Right lobe of liver (tissue), 4 donors: ENCODE data around the gene CEPT1.

Source experiments
- POLR2A ChIP-seq: fragments of 450-650 bp; IDR thresholded peaks from one replicate; pipeline ENCODE4 v1.6.1; 2017; ENCODE audit warnings: antibody characterized with exemption, mild to moderate bottlenecking
- TF ChIP-seq, protein P1 (sequence below), 4 donors: fragments of 200-600 bp in 3 of 4; fragments of 450-650 bp in 1 of 4; IDR thresholded peaks; one replicate each; pipeline versions ENCODE4 v1.5.1 to v1.8.0; 2016 to 2022; ENCODE audit warnings: antibody characterized with exemption in 4 of 4, mild to moderate bottlenecking in 2 of 4
- donor health status: DM: no; HTN: no; CAD: no.
- donor health status: DM: no; HTN: no; CAD: no.
- donor health status: DM: no; HTN: yes; CAD: no.

DNA sequence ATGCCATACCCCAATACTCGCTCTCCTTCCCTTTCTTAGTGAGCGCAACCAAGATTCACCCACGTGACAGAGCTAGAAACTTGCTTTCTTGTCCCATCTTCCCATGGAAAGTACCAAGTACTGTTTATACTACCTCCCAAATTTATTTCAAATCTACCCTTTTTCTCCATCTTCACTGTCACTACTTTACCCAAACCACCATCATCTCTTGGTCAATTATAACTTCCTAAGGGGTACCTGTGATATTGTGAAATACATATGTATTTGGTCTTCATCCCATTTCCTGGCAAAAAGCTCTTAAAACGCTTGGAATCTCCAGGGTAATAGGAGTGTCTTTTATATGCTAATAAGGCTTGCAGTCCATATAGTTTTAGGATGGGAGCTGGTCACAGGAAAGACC is 8.3 kb upstream of the CEPT1 start:
- no peak for TF ChIP-seq POLR2A
- TF ChIP-seq, protein P1, sequence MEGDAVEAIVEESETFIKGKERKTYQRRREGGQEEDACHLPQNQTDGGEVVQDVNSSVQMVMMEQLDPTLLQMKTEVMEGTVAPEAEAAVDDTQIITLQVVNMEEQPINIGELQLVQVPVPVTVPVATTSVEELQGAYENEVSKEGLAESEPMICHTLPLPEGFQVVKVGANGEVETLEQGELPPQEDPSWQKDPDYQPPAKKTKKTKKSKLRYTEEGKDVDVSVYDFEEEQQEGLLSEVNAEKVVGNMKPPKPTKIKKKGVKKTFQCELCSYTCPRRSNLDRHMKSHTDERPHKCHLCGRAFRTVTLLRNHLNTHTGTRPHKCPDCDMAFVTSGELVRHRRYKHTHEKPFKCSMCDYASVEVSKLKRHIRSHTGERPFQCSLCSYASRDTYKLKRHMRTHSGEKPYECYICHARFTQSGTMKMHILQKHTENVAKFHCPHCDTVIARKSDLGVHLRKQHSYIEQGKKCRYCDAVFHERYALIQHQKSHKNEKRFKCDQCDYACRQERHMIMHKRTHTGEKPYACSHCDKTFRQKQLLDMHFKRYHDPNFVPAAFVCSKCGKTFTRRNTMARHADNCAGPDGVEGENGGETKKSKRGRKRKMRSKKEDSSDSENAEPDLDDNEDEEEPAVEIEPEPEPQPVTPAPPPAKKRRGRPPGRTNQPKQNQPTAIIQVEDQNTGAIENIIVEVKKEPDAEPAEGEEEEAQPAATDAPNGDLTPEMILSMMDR (IDR thresholded peaks at IDR 0.05): no peak
